GM19397 (cell line): Measurements from ENCODE around the gene POM121C.
"Not testable (repeated sequence)": the region's sequence is repeated elsewhere in the genome, so short reads cannot be mapped to it uniquely, and the experiment has no call there.

ENCODE experiments used
- ATAC-seq: cut with Tn5 transposase; IDR thresholded peaks from one replicate; pipeline ENCODE4 v1.9.1; 2021; ENCODE audit warnings: mild to moderate bottlenecking, moderate library complexity; ENCODE audit not compliant: unreplicated experiment

Gene POM121C

DNA sequence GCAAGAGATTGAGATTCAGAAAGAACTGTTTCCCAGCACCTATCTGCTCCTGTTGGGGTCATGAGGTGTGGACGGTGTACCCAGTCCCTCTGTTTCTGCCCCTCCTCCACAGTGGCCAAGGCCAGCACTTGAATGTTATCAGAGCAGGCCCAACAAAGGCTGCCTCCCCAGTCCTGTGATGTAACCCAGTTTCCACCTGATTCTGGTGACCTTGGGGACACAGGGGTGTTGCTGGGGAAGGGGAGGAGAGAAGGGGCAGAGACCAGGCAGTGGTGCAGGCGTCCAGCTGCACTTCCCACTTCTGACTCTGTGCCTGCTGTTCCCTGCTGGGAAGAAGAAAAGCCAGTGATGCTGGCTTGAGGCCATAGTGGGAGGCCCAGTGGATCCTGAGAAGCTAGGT is 88.2 kb downstream of the POM121C start:
- not testable (repeated sequence) for ATAC-seq

DNA sequence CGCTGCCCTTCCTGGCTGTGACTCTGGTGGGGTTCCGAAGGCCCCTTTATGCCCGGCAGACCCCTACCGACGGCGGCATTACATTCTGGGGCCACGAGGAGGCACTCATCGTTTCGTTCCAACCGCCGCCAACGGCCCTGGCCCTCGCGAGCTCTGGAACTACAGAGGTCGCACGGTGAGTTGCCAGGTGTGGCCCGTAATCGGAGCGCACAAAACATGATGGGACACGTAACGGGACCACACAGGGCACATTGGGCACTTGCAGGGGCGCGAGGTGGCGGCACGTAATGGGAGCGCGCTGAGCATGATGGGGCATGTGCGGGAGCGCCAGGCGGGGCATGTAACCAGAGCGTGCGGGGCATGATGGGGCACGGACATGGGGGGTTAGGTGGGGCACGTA is 90.8 kb downstream of the POM121C start, which contains the start of gene TRIM73:
Gene TRIM73, plus strand, starts transcription at position 301 of the 400 bp plus-strand sequence. CDS start 3,305 bp downstream, outside the sequence.
- ATAC-seq, result not testable (repeated sequence)

DNA sequence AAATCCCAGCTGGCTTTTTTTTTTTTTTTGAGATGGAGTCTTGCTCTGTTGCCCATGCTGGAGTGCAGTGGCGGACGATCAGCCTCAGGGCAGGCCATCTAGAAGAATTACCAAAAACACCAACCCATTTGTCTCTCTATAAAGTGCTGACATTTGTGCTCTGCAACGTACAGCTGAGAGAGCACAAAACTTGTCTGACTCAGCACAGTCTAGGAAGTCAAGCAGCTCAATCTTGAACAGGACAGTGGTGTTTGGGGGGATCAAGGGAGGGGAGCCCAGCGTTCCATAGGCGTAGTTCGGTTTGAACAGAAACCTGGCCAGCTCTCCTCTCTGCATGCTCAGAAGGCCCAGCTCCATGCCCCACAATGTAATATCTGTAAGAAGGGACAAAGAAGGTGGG is 92.9 kb downstream of the POM121C start:
- ATAC-seq, result not testable (repeated sequence)

DNA sequence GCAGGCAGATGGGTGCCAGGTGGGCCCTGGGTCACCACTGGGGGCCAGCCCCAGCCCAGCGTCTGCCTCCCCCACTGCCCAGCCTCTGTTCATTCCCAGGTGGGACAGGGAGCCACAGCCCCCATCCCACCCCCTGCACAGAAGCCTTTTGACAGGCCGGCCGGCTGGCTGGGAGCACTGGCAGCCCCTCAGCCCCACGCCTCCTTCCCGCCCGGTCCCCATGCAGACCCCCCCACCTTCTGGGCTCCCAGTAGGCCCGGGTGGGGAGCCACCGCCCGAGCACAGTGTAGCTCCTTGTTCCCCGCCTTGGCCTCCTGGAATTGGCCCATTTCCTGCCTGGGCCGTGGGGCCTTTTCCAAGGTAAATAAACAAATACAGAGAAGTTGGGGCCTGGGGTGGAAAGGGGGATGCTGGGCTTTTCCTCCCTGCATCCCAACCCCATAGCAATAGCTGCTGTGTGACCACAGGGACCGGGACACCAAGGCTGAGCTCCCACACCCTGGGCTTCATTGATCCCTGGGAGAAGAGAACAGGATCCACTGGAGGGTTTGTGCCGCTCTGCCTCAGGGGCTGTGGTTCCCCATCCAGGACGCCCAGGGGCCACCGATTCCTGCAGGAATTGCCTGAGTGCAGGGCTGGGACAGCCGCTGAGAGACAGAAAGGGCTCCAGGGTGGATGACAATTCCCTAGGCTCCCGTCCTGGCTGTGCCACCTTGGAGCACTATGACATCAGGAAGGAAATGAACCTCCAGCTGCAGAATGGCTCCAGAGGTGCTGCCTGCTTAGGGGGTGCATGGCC is 111.4 kb downstream of the POM121C start:
- ATAC-seq, result not testable (repeated sequence)

DNA sequence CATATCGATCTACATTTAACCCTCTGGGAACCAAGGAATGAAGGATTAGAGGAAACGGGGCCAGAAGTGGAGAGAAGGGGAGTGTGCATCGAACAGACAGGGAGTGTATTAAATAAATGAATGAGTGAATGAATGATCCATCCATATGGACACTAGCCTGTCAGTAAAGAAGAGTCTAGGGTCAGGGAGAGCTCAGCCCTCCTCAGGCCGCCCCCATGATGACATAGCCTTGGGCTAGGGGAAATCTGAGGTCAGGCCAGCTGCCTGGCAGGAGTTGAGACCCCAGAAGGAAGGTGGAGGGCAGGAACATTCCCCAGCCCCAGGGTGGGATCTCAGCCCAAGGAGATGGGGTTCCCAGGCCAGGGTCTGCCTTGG is 112.0 kb downstream of the POM121C start:
- not testable (repeated sequence) for ATAC-seq

DNA sequence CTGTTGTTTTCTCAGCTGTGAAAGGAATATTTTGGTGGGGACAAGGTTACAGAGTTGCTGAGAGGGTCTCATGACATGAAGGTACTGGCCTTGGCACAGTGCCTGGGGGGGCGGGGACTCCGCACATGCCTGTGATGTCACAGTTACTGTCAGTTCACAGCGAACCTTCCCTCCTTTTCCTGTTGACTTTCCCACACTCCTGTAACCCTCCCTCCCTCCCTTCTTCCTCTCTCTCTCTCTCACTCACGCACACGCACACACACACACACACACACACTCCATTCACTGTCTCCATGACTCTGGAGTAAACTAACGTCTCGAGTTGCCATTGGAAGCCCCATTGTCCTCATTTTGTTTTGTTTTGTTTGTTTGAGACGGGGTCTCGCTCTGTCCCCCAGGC is 118.8 kb downstream of the POM121C start:
- not testable (repeated sequence) for ATAC-seq
